Forelimb muscle (tissue), 1 donor: ENCODE results near the gene LARGE1. TPM values are rescaled to one million over a fixed set of nuclear protein-coding genes. Genes with fewer than 3 reads are reported as not detected.
"Not testable (repeated sequence)": the region's sequence is repeated elsewhere in the genome, so short reads cannot be mapped to it uniquely, and the experiment has no call there.

Experiments
- DNase-seq: peaks from one replicate; pipeline ENCODE4 v3.0.0-alpha.2; 2013; ENCODE audit warnings: low read depth
- polyA plus RNA-seq: library from polyadenylated mRNA; unstranded; fragments of 120-200 nt; gene quantifications from one replicate; pipeline ENCODE4 v1.2.1, GENCODE V29; 2013; ENCODE audit not compliant: insufficient read length

The LARGE1 gene
- polyA plus RNA-seq, 1 donor, result 7.7 TPM

DNA sequence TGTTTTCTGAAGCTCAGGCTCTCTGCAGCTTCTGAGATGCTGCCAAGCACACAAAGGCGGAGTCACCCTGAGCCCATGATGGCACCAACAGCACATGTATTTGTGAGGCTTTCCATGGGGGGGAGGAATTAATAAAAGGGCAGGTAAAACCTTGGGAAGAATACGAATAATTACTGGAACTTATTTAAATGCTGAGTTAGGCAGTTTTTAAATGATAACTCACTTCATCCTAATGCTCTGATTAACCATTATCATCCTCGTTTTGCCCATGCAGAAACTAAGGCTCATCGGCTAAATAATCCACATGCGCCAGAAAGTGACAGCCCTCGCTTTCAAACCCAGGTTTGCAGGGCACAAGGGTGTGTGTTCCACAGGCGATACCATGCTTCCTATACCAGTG is 35.4 kb downstream of the LARGE1 start:
- DNase-seq, result no peak

DNA sequence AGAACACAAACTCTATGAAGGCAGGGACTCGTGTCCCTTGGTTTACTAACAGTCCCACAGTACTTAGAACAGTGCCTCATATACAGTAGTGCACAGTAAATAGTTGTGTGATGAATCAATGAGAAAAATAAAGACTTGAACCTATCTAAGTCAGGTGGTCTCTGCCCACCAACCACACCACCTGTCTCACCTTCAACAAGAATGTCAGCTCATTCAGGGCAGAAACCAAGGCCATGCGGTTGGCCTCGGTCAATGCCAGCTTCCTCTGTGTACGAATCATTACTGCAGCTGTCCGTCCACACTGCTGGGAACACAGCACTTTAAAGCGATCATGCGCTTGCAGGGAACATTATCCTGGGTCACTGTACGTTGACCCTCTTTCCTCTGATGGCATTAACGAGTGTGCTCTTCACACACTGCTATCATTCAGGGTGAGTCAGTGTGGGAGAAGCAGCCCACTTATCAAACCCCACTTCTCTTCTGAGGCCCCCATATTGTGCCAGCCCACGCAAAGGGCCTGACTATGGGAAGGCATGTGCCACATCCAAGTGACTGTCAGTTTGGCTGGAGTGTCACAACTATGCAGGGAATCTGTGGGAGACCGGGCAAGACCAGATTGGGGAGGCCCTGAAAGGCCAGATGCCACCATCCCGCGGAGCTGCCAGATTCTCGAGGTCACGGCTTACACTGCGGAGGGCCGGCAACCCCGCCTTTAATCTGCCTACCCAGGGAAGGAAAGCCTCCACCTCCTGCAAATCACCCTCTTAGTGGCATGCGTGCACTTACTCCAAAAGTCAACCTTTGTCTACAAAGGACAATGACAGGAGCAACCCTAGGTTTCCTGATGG is 36.1 kb downstream of the LARGE1 start:
- DNase-seq, result no peak

DNA sequence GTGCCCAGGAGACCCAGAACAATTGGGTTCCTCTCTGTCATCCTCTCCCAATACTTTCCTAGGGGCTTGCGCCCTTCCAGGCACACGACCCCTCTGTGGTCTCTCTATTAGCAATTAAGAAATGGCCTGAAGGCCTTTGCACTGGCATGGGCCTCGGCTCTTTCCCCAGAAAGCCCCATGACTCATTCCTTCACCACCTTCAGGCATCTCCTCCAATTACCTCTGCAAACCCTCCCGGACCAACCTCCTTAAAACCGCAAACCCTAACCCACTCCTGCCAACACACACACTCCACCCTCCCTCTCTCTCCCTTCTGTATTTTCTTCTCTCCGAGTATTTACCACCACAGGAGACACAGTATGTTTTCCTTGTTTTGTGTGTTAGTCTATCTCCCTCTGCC is 36.7 kb downstream of the LARGE1 start:
- no peak for DNase-seq

DNA sequence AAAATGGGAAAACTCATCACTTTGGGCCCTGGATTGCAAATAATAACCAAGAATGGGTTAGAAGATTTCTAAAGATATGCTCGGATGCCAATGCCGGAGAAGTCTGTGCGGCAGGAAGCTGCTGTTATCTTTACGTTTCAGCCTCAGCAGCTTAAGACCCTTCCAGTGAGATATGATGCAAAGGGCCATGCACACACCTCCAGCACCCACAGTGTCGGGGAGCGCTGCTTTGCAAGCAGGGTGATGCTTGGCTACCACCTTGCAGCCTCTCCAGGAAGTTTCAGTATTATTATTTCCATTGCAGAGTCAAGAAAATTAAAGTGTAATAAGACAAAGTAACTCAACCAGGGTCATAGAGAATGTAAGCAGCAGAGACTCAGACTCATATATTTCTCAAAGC is 37.3 kb downstream of the LARGE1 start:
- no peak for DNase-seq

DNA sequence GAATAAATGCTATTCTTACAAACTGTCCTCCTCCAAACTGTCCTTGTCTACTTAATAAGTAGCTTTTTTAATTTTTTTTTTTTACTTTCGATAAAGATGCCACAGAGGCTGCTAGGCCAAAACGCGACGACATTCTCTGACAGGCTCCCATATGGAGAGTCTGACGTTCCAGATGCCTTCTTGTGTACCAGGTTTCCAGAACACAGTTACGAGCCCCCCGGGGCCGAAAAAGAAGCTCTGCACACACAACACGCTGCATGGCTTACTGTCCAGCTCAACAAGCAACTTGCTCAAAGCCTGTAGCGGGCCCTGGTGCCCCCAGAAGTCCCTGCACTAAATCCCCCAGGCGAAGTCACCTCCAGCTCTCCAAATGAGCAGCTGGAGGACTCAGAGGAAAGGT is 39.3 kb downstream of the LARGE1 start:
- no peak for DNase-seq

DNA sequence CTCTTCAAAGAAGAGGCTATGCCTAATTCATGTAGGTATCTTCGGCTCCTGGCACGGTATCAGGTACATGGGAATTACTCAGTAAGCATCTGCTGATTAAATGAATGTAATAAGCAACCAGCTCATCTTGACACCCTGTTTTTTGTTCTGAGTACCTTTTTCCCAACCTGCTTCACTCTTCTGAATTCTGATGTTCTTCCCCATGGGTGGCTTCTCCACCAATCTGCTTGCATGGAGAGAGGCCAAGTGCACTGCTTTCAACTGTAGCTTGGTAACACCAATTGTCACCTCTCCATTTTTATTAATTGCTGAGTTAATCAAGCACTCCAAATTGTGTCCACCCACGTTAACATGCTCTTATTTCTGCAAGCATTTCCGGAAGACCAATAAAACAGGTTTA is 40.5 kb downstream of the LARGE1 start:
- DNase-seq, result no peak

DNA sequence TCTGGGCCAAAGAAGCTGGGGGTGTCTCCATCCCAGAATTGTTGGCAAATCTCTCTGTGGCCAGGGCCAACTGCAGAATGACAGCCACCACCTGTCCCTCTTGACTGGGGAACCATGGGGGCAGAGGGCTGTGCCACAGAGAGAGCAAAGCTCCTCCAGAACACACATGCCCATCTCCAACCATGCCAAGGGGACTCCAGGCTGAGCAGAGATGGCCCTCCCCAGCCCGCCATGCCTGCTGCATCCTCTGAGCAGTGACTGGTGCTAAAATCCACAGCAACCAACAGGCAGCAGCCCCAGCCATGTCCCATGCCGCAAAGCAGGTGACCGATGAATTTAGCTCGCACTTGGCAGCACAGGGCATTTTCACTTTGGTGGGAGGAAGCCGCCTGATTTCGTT is 45.0 kb downstream of the LARGE1 start:
- DNase-seq, result no peak

DNA sequence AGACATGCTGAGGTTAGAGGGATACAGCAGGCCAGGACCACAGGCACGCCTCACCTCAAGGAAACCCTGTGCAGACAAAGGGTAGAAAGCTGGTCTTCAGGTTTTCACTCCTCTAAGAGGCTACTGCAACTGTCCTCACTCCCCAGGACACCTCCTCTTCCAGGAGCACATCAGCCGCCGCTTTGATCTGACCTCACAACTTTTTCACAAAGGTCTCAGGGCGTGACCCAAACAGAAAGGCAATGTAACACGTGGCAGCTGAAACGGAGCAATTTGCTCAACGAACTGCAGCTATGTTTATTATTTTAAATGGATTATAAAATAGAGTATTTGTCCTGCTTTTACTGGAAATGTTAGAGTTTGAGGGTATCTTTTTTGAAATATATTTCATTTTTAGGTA is 46.1 kb downstream of the LARGE1 start:
- no peak for DNase-seq

DNA sequence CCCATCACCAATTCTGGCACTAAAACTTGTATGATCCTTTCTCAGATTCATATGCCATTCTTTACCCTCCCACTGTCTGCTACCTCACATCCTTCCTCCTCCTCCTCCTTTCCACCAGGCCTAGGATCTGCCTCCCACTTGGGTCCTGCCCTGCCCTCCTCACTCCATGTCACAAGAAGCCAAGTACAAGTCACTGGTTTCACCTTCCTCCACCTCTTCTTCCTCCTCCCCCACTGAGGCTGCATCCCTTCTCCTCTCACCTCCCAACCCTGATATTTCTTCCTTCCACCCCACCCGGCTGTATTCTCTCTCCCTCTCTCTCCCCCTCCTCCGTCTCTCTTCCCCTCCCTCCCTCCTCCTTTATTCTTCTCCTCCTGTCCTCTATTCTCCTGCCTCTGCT is 46.6 kb downstream of the LARGE1 start:
- DNase-seq, result no peak

DNA sequence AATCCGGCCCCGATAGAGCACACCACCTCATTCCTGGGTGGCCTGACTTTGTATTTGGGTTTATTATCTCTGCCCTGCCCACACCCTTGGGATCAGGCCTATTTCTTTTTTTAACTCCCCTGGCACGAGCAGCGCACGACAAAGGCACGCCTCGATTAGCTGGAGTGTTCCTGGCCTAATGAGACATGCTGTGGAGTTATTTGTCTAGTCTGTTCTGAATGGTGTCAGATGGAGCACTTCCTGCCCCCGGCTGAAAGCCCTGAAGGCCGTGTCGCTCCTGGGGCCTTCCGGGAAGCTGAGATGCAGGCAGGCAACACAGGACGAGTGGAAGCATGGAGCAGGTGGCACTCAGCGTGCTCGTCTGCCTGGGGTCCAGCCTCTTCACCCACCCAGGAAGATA is 47.1 kb downstream of the LARGE1 start:
- DNase-seq, result no peak

DNA sequence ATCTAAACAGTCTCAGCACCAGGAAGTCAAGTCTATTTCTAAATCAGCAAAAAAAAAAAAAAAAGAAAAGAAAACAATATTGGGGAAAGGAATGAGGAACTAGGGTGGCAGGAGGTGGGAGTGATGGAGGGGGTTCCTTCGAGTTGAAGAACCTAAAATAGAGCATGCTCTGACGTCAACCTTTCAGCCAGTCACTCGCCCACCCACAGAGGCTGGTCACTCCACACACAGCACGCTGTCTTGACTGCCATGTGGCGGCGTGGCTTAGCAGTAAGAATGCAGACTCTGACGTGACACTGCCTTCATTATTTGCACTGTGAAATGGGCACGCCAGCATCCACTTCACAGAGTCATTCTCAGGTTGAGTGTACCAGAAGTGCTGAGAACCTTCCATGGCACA is 48.3 kb downstream of the LARGE1 start:
- DNase-seq, result no peak

DNA sequence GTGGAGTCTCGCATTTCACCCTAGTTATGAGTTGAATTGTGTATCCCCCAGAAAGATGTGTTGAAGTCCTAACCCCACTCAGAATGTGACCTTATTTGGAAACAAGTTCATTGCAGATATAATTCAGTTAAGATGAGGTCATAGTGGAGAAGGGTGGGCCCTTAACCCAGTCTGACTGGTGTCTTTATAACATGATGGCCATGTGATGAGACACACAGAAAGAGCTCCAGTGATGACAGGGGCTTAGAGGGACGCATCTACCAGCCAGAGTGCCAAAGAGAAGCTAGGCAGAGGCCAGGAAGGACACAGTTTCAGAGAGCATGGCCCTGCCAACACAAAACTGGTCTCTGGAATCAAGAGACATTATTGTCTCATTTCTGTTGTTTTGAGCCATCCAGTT is 50.3 kb downstream of the LARGE1 start:
- DNase-seq, result no peak

DNA sequence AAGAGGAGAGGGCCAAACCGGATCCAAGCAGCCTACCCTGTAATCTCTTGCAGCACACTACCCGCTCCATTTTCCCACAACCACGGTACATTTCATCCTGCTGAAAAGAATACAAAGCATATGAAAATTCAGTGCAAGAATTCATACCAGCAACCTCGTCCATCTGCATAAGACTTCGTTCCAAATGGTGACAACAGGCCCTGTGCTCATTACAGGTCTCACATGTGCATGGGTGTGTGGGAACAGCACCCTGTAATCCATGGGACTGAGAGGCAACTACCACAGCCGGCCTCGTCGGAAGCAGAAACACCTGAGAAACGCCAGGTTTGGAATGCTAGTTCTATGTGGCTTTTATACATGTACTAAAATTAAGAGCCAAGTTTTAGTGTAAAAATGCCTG is 52.3 kb downstream of the LARGE1 start:
- no peak for DNase-seq

DNA sequence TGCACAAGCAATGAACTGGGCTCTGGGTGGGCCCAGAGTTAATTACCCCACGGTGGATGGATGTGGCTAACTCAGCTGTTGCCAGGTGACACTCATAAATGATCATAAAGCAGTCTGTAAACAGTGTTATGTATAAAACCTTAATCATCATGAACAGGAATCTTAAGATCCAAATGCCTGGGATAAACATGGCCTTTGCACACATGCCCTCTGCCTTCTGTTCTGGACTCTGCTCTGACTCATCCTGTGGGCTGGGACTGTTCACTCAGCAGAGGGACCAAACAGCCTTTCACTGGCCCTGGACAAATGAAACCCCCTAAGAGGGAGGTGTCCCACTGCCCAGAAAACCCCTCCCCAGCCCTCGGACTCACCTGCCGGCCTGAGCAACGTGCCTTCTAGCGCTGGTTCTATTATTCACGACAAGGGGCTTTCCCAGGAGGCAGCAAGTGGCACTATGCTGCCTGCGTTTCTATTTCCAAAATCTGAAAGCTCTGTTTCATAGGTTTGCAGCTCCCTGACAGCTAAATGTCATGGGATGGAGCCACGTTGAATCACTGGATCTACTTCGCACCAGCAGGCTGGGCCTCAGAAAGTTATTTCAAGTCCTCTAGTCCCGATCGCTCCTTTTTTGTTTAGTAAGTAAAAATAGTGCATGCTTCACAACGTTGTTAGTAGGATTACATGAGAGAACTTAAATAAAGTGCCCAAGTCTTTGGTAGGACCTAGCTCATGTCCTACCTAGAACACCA is 53.0 kb downstream of the LARGE1 start:
- DNase-seq, result no peak

DNA sequence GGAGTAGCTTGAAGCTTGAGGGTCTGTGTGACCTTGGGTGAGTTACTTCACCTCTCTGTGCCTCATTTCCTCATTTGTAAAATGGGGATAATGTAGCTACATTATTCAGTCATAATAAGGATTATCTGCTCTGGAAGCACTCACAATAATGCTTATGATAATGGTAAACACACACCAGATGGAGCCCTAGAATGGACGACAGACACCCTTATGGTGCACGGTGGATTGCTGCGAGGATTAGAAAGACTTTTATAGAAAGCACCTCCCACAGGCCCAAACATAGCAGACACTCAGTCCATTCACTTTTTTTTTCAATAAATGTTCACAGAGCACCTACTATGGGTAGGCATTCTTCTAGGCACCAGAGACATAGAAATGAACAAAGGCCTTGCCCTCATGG is 53.8 kb downstream of the LARGE1 start:
- DNase-seq, result no peak

DNA sequence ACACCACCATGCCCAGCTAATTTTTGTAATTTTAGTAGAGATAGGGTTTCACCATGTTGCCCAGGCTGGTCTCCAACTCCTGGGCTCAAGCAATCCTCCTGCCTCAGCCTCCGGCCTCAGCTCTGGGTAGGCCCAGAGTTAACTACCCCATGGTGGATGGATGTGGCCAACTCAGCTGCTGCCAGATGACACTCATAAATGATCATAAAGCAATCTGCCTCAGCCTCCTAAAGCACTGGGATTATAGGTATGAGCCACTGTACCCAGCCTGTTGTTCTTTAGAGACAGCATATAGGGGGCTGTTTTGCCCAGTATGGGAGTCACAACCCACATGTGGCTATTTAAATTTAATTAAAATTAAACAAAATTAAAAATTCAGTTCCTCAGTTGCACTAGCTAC is 54.3 kb downstream of the LARGE1 start:
- no peak for DNase-seq

DNA sequence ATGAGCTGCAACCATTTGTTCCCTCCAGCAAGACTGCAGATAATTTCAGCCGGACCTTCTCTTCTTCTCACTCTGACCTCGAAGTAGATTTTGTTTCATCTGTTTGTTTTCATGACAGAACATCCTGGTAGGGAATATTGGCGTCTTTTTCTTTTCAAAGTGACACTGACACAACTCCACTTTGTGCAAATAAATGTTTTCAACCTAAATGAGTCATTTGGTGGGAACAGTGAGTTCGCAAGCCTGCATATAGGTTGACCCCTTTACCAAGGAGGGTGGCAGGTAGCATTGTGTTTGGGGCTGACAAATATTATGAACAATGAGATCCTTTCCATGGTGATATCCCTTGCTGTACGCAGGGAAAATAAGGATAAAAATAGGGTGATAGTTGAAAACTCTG is 55.0 kb downstream of the LARGE1 start:
- no peak for DNase-seq

DNA sequence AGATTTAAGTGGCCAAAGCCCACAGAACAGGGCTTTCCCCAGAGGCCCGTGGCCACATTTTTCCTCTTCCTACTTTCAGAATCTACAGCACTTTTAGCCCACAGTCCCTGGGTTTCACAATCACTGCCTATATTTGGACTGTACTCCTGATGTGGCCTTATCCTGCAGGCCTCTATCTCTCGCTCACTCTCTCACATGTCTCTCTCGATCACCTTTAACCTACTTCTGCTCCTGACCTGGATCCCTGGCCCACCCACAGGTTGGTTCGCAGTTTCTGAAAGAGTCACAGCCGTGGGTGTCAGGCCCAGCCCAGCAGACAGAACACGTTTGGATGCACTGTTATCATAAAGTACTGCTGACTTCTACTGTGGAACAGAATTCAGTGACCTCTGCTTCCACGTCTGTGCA is 55.5 kb downstream of the LARGE1 start:
- DNase-seq, result no peak

DNA sequence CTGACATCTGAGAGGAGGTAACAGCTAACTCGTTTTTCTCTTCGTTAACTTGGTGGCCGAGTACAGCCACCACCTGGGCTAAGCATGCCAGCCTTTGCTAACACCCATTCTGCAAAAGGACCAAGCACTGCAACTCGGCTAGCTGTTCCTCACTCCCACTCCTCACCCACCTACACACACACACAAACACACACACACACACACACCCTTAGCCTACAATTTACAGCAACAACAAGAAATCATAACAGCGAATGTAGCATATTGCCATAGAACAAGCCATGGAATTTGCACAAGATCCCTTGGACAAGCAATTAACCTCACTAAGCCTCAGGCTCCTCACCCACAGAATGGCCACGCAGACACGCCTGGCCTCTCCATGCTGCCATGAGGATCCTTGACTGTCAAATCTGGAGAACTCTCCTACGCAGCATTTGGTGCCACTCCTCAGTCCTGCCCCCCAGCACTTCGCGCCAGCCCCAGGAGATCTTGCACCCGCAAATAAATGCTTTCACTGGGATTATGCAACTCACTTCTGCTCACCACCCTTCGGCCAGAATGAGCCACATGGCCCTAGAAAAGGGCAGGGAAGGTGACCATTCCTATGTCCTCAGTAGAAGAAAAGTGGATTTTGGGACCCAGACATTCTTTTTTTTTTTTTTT is 58.9 kb downstream of the LARGE1 start:
- no peak for DNase-seq

DNA sequence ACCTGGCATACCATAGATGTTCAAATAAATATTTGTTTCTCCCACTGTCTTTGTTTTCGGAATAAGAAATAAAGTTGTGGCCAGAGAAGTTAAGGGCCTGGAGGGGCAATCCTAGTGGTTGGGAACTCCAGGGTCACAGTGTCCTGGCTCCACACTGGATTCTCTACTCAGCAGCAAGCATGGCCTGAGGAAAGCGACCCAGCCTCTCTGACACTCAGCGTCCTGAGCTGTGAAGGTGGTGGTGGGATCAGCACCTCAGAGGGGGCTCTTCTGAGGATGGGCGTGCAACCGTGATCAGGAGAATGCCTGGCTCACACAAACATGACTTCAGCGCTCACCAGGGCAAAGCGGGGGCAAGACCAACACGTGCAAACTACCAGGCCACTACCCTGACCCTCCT is 59.9 kb downstream of the LARGE1 start:
- no peak for DNase-seq

DNA sequence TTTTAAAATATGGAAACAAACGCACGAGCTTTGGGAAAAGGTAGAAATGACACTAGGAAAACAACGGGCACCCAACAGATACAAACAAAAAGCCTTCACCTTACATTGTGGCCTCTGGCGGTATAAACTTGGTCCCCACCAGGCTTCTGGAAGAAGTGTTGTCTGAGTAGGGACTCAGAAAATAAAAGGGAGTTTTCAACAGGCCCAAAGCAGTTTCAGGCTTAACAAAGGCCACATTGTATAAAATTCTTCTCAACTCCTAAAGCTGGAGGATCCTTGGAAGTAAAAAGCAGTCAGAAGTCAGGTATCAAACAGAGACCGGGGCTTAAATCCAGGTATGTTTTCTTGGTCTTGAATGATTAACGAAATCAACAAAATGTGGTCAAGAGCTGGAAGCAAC is 61.0 kb downstream of the LARGE1 start:
- no peak for DNase-seq

DNA sequence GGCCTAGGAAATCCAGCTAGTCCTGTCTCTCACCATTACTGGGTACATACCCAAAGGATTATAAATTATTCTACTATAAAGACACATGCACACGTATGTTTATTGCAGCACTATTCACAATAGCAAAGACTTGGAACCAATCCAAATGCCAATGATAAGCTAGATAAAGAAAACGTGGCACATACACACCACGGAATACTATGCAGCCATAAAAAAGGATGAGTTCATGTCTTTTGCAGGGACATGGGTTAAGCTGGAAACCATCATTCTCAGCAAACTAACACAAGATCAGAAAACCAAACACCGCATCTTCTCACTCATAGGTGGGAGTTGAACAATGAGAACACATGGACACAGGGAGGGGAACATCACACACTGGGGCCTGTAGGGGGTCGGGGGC is 61.6 kb downstream of the LARGE1 start:
- DNase-seq, result not testable (repeated sequence)

DNA sequence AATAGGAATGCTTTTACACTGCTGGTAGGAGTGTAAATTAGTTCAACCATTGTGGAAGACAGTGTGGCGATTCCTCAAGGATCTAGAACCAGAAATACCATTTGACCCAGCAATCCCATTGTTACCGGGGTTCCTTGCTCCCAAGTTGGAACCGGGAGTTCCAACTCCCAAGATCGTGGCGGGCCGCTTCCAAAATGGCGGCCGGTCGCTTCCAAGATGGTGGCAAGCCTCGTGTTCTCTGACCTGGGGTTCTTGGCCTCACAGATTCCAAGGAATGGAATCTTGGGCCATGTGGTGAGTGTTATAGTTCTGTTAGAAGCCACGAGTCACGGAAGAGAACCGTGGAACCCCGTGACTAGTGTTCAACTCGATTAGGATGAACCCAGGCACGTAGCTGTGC is 62.5 kb downstream of the LARGE1 start:
- not testable (repeated sequence) for DNase-seq
